ENCODE data around the gene PTPRG.

DNA sequence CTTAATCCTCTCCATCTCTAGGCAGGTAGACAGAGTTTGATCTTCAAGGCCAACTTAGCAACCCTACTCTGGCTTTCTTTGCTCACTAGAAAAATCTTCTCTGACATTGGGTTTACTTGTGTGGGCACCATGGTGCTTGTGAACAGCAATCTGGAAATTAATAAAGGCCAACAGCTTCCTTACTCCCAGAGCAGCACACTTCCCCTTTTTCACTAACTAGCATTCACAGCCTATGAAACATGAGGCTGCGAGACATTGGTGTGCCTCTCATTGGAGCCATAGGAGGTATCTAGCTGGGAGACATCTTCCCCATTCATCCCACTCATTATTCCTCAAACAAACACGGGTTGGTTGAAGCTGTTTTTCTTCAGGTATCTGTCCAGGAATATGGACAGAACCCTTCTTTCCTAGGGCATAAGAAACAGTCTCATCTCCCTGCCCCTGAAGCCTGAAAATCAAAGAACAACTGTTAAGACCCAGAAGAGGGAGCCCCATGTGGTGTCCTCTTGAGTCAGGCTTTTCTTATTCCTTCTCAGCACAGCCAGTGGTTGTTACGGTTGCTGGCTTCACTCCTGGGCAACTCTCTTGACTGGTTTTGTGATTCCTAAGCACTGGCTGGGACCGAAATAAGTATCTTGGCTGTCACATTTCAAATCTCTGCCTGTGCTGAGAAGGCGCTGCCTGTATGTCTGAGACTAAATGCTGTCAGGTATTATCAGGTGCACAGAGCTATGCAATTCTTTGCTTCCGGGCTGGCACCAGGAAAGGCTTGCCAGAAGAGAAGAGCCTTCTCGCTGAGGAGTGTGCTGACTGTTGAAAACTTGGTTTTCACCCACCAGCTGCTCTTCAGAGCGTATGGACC lies 617.6 kb downstream of the PTPRG start:
- no peak for TF ChIP-seq POLR2A (IDR thresholded peaks at IDR 0.05)
- TF ChIP-seq, protein P1, sequence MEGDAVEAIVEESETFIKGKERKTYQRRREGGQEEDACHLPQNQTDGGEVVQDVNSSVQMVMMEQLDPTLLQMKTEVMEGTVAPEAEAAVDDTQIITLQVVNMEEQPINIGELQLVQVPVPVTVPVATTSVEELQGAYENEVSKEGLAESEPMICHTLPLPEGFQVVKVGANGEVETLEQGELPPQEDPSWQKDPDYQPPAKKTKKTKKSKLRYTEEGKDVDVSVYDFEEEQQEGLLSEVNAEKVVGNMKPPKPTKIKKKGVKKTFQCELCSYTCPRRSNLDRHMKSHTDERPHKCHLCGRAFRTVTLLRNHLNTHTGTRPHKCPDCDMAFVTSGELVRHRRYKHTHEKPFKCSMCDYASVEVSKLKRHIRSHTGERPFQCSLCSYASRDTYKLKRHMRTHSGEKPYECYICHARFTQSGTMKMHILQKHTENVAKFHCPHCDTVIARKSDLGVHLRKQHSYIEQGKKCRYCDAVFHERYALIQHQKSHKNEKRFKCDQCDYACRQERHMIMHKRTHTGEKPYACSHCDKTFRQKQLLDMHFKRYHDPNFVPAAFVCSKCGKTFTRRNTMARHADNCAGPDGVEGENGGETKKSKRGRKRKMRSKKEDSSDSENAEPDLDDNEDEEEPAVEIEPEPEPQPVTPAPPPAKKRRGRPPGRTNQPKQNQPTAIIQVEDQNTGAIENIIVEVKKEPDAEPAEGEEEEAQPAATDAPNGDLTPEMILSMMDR (IDR thresholded peaks at IDR 0.05 in 4 of 5, conservative IDR thresholded peaks at IDR 0.05 in 1 of 5): no peak
